Measurements from ENCODE around the gene SPATA13.
"Not testable (repeated sequence)": the region's sequence is repeated elsewhere in the genome, so short reads cannot be mapped to it uniquely, and the experiment has no call there.

The SPATA13 gene

DNA sequence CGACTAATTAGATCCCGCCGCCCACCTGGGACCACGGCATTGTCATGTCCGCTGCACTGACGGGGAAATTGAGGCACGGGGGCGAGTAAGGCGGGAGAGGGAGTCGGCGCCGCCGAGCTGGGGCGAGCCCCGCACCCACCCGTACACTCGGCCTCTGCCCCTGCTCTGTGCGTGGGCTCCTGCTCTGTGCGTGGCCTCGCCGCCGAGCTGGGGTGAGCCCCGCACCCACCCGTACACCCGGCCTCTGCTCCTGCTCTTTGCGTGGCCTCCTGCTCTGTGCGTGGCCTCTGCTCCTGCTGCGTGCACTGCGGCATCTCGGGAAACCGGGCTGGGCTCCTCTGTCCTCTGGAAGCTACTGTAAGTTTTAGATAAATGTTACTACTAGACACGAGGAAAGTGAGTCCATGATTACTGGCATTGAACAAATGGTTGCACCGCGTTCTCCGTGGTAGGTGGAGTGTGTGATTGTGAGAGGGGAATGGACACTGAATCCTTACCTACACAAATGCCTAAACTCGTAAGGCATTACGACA is 148.0 kb downstream of the SPATA13 start:
- no peak for TF ChIP-seq ZNF747 (tag by site-specific recombination; IDR thresholded peaks at IDR 0.05)
- TF ChIP-seq, protein P1, sequence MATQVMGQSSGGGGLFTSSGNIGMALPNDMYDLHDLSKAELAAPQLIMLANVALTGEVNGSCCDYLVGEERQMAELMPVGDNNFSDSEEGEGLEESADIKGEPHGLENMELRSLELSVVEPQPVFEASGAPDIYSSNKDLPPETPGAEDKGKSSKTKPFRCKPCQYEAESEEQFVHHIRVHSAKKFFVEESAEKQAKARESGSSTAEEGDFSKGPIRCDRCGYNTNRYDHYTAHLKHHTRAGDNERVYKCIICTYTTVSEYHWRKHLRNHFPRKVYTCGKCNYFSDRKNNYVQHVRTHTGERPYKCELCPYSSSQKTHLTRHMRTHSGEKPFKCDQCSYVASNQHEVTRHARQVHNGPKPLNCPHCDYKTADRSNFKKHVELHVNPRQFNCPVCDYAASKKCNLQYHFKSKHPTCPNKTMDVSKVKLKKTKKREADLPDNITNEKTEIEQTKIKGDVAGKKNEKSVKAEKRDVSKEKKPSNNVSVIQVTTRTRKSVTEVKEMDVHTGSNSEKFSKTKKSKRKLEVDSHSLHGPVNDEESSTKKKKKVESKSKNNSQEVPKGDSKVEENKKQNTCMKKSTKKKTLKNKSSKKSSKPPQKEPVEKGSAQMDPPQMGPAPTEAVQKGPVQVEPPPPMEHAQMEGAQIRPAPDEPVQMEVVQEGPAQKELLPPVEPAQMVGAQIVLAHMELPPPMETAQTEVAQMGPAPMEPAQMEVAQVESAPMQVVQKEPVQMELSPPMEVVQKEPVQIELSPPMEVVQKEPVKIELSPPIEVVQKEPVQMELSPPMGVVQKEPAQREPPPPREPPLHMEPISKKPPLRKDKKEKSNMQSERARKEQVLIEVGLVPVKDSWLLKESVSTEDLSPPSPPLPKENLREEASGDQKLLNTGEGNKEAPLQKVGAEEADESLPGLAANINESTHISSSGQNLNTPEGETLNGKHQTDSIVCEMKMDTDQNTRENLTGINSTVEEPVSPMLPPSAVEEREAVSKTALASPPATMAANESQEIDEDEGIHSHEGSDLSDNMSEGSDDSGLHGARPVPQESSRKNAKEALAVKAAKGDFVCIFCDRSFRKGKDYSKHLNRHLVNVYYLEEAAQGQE (tag by site-specific recombination; IDR thresholded peaks at IDR 0.05): no peak
- Histone ChIP-seq H3K27ac (ENCODE audit: extremely low read depth, low read depth, low read length) (no peak overlapping the region), H3K4me1 (ENCODE audit: control insufficient read depth, insufficient read depth, low read length) (no peaks in the 10 kb centered on the region), H3K9me3 (ENCODE audit: control insufficient read depth, insufficient read depth, low read depth, low read length) (no peaks in the 10 kb centered on the region), H3K36me3 (ENCODE audit: control insufficient read depth in 2 of 2, insufficient read depth in 1 of 2, low read length in 2 of 2) (peaks cover 0 to 5% of the 10 kb centered on the region in 2 experiments; a peak in 1 of 3 replicates), H3K4me3 (ENCODE audit: low read depth, low read length) (no peak overlapping the region)
- ChIA-PET POLR2A (no interaction called here), CTCF (no interaction called here)

DNA sequence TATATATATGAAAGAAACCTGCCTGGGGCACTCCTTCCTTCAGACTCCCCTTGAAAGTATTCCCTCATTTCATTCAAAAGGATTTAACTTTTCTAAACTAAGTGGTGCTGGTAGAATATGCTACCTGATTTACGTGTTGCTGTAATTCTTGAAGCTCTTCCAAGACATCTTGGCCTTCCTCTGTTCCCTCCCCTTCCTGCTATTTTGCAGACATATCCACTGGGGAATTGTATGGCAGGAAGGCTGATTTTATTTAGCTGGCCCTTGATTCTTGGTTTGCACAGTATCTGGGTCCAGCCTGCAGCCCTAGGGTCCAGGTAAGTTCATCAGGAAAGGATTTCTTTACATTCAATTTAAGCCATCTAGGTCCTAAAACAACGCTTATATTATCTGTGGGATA is 148.8 kb downstream of the SPATA13 start, which contains the start of gene C1QTNF9:
C1QTNF9 (plus strand) TSS at position 281 of the 400 bp plus-strand sequence. CDS start 6,424 bp downstream, outside the sequence.
- H3K4me1 ChIP-seq (ENCODE audit: control insufficient read depth, insufficient read depth, low read length); H3K27ac ChIP-seq (ENCODE audit: extremely low read depth, low read depth, low read length); H3K36me3 ChIP-seq (ENCODE audit: control insufficient read depth in 2 of 2, insufficient read depth in 1 of 2, low read length in 2 of 2); H3K9me3 ChIP-seq (ENCODE audit: control insufficient read depth, insufficient read depth, low read depth, low read length); H3K4me3 ChIP-seq (ENCODE audit: low read depth, low read length); CTCF ChIA-PET: not testable (repeated sequence)
- POLR2A ChIA-PET: interaction anchor here (0.7 kb wide), 1 partner anchor 45 kb away, joined by 4 read pairs; no protein-coding TSS in a partner anchor

DNA sequence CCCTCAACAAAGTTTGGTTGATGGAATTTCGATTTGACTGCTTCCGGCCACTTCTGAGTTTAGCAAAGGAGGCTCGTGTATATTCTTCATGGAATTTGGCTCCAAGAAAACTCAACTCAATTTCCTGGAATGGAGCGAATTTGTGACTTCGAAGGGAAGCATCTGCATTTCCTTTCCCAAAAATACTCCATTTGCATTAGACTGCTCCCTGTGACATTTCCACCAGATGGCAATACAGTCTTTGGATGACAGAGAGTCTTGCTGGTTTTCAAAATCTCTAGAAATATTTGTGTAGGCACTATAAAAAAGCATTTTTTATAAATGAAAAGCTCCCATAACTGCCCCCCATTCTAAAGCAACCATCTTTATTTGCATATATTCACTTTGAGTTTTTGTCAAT is 152.9 kb downstream of the SPATA13 start:
- TF ChIP-seq, protein P2, sequence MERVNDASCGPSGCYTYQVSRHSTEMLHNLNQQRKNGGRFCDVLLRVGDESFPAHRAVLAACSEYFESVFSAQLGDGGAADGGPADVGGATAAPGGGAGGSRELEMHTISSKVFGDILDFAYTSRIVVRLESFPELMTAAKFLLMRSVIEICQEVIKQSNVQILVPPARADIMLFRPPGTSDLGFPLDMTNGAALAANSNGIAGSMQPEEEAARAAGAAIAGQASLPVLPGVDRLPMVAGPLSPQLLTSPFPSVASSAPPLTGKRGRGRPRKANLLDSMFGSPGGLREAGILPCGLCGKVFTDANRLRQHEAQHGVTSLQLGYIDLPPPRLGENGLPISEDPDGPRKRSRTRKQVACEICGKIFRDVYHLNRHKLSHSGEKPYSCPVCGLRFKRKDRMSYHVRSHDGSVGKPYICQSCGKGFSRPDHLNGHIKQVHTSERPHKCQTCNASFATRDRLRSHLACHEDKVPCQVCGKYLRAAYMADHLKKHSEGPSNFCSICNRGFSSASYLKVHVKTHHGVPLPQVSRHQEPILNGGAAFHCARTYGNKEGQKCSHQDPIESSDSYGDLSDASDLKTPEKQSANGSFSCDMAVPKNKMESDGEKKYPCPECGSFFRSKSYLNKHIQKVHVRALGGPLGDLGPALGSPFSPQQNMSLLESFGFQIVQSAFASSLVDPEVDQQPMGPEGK (tag by site-specific recombination; IDR thresholded peaks at IDR 0.05): no peak
- TF ChIP-seq ZNF571 (tag by site-specific recombination; IDR thresholded peaks at IDR 0.05): no peak
- CTCF ChIA-PET: no interaction called here
- Histone ChIP-seq H3K9me3 (ENCODE audit: control insufficient read depth, insufficient read depth, low read depth, low read length) (no peaks in the 10 kb centered on the region), H3K4me1 (ENCODE audit: control insufficient read depth, insufficient read depth, low read length) (no peaks in the 10 kb centered on the region), H3K27ac (ENCODE audit: extremely low read depth, low read depth, low read length) (no peak overlapping the region), H3K36me3 (ENCODE audit: control insufficient read depth in 2 of 2, insufficient read depth in 1 of 2, low read length in 2 of 2) (no peaks in the 10 kb centered on the region), H3K4me3 (ENCODE audit: low read depth, low read length) (no peak overlapping the region)
- POLR2A ChIA-PET: no interaction called here

DNA sequence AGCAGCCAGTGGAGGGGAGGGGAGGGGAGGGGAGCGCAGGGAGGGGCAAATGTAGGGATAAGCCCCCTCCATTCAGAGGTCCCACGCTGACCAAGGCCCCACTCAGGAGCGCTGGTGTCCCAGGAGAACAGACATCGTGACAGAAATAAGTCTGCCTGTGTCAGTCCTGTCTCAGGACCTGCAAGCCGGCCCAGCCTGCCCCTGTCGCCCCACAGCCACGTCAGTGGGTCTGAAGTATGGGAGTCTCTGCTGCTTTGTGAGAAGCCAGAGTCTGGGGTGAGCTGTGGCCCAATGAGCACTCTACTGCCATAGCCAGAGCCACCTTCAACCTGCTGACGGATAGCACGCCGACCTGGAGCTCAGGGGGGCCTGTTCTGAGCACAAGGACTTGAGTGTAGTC is 157.3 kb downstream of the SPATA13 start:
- H3K4me1 ChIP-seq (ENCODE audit: control insufficient read depth, insufficient read depth, low read length); H3K36me3 ChIP-seq (ENCODE audit: control insufficient read depth in 2 of 2, insufficient read depth in 1 of 2, low read length in 2 of 2); H3K27ac ChIP-seq (ENCODE audit: extremely low read depth, low read depth, low read length); CTCF ChIA-PET; H3K4me3 ChIP-seq (ENCODE audit: low read depth, low read length); H3K9me3 ChIP-seq (ENCODE audit: control insufficient read depth, insufficient read depth, low read depth, low read length); POLR2A ChIA-PET: not testable (repeated sequence)

DNA sequence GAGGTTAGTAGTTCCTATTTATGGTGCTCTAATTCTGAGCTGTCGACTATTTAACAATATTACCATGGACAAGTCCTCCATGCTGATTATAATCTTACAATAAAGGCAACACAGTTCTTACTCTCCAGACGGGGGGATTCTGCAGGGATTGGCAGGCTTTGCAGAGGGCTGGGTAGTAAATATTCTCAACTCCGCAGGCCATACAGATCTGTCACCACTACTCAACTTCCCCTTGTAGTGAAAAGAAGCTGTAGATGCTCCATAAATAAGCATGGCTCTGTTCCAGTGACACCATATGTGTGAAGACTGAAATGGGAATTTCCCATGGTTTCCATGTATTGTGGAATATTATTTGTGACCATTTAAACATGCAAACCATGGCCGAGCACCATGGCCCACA is 158.4 kb downstream of the SPATA13 start:
- H3K4me3 ChIP-seq (ENCODE audit: low read depth, low read length); H3K9me3 ChIP-seq (ENCODE audit: control insufficient read depth, insufficient read depth, low read depth, low read length); H3K4me1 ChIP-seq (ENCODE audit: control insufficient read depth, insufficient read depth, low read length); POLR2A ChIA-PET; H3K36me3 ChIP-seq (ENCODE audit: control insufficient read depth in 2 of 2, insufficient read depth in 1 of 2, low read length in 2 of 2); H3K27ac ChIP-seq (ENCODE audit: extremely low read depth, low read depth, low read length); CTCF ChIA-PET: not testable (repeated sequence)

DNA sequence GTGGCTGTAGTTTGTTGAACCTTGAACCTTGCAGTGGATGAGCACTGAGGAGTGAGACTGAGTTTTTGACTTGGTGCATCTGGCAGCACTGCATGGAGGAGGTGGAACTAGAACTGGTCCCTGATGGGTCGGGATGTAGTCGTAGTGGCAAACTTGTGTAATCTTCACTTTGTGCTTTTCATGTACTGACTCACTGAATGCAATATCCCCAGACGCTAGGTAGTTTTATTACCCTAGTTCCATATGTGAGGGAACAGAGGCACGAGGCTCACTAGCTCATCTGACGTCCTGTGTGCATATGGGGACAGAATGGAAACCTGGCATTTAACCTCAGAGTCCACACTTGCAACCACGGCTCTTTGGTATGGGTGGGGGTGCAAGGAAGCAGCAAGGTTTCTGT is 159.1 kb downstream of the SPATA13 start:
- H3K4me3 ChIP-seq (ENCODE audit: low read depth, low read length); POLR2A ChIA-PET; H3K36me3 ChIP-seq (ENCODE audit: control insufficient read depth in 2 of 2, insufficient read depth in 1 of 2, low read length in 2 of 2); CTCF ChIA-PET; H3K9me3 ChIP-seq (ENCODE audit: control insufficient read depth, insufficient read depth, low read depth, low read length); H3K4me1 ChIP-seq (ENCODE audit: control insufficient read depth, insufficient read depth, low read length); H3K27ac ChIP-seq (ENCODE audit: extremely low read depth, low read depth, low read length): not testable (repeated sequence)

DNA sequence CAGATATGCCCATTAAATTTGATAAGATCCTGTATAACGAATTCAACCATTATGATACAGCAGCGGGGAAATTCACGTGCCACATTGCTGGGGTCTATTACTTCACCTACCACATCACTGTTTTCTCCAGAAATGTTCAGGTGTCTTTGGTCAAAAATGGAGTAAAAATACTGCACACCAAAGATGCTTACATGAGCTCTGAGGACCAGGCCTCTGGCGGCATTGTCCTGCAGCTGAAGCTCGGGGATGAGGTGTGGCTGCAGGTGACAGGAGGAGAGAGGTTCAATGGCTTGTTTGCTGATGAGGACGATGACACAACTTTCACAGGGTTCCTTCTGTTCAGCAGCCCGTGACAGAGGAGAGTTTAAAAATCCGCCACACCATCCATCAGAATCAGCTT is 160.9 kb downstream of the SPATA13 start:
- H3K36me3 ChIP-seq (ENCODE audit: control insufficient read depth in 2 of 2, insufficient read depth in 1 of 2, low read length in 2 of 2); H3K4me3 ChIP-seq (ENCODE audit: low read depth, low read length); POLR2A ChIA-PET; H3K27ac ChIP-seq (ENCODE audit: extremely low read depth, low read depth, low read length); H3K9me3 ChIP-seq (ENCODE audit: control insufficient read depth, insufficient read depth, low read depth, low read length); H3K4me1 ChIP-seq (ENCODE audit: control insufficient read depth, insufficient read depth, low read length): not testable (repeated sequence)
- CTCF ChIA-PET: interaction anchor here (1.6 kb wide), 1 partner anchor 236 kb away, joined by 10 read pairs; no protein-coding TSS in a partner anchor

All from HEK293 (cell line).